Midbrain (tissue), 1 donor: Measurements from ENCODE around the gene TCERG1L.

ENCODE experiments used
- DNase-seq: peaks from one replicate; lab custom pipeline; 2025; lab: John Stamatoyannopoulos, UW

TCERG1L gene

DNA sequence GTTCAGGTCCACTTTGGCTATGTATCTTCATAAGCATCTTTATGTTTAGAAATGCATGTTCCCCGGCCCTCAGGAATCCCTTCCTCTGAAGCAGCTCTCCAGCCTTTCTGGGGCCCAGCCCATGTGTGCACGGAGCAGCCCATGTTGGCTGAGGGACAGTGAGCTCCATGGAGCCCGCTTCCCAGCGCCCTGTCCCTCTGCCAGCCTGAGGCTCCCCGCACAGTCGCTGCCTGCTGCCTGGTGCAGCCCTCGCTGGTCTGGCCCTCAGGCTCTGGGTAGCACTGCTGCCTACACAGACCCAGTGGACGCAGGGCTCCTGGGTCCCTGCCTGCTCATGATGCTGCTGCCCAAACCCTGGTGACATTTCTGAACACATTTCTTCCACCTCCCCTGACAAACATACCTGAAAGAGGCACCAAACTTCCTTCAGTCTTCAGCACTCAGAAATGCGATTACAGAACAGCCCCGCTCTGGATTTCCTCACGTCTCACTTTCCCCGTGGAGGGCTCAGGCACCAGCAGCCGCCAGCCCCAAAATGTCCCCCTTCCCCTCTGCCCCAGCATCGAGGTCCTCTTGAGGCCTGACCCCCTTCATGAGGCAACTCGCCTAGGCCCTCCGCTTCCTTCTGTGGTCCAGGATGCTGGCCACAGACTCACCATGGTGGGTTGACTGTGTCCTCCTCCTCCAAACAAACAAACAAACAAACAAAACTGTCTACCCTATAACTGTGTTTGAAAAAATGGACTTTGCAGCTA, 5.0 kb upstream of the TCERG1L start:
- no peak for DNase-seq

DNA sequence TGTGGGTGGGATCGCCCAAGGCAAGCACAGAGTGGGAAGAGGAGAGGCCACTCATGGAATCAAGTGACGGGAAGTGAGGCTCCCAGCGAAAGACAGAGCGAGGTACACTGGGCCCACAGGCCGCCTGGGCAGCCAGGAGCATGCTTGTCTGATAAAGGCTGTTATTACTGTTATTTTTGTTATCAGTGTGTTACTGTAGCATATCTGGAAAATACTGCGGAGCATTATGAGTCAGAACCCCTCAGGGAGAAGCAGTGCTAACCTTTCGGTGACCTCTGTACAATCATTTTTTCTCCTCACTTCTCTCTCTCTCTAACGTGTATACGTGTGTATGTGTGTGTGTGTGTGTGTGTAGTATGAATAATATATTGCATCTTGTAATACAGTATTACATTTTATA, 3.8 kb upstream of the TCERG1L start:
- DNase-seq: no peak

DNA sequence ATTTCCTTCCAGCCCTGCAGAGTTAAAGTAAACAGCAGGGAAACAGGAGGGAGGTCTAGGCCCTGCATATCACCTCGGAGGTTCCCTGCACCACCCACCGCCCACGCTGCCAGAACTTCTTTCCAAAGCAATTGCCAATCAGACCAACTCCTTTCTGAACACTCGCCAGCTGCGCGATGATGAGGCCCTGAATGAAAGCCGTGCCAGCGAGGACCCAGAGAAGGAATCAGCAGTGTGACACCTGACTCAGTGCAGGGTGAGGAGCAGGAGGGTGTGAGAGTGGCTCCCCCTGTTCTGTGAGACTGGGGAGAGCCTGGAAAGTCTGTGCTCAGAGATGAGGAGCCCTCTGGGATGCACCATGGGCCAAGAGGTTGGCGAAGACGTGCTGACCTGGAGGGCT, 3.3 kb upstream of the TCERG1L start:
- DNase-seq: no peak

DNA sequence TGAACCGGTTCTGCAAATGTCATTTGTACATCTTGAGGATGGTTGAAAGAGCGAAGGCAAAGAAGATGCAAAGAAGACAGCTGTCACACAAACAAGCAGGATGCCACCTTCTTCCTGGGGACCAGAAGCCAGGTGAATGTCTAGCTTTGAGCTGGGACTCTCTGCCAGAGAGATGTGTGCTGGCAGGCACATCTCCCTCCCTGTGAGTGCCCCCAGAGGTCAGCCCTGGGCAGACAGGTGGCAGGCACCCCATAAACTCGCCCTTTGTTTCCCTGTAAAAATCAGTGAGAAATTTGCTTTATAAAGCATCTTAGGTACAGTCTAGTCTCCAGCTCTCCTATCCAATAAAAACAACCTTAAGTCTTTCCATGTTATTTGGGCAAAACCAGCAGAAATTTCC, 2.6 kb upstream of the TCERG1L start:
- no peak for DNase-seq

DNA sequence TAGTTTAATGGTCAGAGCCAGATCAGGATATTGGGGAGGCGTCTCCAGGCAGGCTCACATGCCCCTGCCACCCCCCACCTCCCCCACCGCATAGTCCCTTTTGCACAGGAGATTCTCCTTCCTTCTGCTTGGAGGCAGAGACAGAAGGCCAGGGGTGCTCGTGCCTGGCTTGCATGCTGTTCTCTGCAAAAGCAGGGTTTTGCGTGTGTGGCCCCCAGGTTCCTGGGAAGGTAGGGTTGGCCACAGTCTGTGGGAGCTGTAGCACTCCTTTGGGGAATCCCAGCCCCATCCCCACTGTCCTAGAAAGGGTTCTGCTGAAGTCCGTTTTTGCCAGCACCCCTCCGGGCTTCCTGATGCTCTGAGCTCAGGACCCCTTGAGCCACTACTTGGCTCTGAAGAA, 1.9 kb upstream of the TCERG1L start:
- no peak for DNase-seq

DNA sequence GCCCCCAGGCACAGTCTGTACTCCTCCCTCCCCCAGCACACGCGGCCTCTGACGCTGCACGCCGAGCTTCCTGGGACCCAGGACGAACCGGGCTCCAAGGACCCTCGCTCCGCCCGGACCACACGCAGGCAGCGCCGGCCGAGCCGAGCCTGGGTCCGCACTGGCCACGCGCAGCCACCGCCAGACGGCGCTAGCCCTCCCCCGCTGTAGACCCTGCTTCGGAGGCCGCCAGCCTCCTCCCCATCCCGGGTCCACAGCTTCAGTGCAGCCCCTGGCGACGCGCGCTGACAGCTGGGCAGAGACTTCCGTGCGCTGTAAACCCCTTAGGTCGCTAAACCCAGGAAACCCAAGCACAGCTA, 936 bp upstream of the TCERG1L start:
- DNase-seq: no peak

DNA sequence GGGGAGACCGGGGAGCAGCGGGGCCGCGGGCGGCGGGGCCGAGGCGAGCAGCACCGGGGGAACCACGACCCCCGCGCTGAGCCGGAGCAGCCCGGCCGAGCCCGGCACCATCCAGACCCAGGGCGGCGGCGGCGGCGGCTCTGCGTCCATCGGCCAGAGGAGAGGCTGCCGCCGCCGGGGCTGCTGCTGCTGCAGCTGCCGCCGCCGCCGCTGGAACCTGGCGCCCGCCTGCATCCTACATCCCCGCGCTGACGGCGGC, 190 bp downstream of the TCERG1L start:
- no peak for DNase-seq

DNA sequence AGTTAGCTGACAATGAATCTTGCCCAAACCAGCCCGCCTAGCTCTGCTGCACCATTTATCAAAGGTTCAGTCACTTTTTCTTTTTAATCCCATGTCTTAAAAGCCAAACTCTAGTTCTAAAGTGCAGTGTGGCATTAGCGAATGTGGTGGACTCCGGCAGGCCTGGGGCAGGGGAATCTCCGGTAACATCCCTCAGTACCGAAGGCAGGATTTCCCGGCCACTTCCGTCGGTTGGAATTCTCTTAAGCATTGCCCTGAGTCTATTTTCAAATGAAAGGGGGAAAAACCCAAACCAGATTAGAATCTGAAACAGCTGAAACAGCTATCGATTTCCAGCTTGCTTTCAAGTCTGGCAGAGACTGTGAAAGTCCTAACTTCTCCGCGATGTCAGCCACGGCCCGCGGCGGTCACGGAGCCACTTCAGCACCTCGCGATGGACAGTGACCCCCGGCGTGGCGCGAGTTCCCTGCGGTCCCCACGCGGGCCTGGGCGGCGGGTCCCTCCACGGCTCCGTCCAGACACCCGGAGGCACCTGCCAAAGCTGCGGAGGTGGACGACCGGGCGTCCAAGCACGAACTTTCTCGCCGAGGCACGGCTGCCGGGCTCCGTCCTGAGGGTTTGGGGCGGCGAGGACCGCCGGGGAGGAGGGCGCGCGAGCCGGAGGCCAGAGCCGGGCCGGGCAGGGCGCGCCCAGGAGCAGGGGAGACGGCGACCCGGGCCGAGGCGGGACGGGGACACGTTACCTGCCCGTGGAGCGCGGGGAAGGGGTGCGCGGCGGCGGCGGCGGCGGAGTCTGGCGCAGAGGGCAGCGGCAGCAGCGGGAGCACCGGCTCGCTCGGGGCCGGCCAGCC, 745 bp downstream of the TCERG1L start:
- DNase-seq: no peak

DNA sequence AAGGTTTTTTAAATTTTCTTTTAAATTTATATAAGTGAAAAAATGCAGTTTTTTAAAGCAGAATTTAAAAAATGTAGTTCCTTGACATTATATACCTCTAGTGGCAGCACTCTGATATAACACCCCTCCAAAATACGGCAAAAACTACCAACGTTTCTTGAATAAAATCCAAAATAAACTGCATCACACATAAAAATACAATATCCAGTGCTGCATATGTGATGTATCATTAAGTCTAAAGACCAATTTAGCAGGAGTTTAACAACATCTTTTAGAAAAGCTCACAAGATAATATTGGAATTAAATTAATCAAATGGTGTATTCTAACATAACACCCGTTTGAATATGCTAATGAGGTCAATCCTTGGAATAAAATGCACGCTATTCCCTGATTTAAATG, 1.4 kb downstream of the TCERG1L start:
- DNase-seq: no peak

DNA sequence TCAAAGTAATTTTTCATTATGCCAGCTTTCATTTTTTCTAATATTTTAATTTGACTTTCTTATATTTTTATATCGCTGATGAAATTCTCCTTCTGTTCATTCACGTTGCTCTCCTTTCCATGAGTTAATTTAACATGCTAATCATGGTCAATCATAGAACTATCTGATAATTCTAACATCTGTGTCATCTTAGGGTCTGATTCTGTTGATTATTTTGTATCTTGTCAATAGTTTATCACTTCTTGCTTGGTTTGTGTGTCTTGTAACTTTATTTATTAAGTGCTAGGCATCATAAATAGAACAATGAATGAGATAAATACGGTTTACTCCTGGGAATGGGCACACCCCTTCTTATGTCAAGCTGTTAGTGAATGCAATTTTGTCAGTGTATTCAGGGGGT, 11.0 kb downstream of the TCERG1L start:
- DNase-seq: no peak

DNA sequence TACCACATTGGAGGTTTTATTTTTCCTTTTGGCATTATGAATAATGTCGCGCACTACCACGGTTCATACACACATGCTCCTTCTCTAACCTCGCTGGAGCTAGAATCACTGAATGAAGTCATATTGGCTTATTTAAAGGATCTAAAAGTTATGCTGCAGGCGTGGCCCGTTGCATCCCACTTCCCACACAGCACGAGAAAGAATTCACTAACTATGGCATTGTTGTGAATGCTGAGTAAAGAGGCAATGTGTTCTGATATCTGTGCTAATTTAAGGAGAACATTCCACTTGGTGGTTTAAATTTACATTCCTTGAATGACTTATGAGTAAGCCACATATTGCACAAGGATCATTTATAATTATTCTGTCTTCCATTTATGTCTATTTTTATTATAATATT, 20.7 kb downstream of the TCERG1L start:
- no peak for DNase-seq

DNA sequence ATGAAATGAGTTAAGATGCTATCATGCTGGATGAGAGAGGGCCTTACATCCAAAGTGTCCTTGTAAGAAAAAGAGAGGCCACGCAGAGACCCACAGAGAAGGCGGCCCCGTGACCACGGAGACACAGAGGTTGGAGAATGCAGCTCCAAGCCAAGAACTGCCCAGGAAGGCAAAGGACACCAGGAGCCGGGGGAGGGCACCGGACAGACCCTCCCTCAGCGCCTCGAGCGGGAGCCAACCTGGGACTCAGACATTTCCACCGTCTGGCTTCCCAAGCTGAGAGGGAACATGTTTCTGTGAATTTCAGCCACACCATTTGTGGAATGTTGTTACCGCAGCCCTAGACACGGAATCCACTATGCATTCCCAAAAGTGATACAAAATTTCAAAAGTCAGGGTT, 22.9 kb downstream of the TCERG1L start:
- no peak for DNase-seq

DNA sequence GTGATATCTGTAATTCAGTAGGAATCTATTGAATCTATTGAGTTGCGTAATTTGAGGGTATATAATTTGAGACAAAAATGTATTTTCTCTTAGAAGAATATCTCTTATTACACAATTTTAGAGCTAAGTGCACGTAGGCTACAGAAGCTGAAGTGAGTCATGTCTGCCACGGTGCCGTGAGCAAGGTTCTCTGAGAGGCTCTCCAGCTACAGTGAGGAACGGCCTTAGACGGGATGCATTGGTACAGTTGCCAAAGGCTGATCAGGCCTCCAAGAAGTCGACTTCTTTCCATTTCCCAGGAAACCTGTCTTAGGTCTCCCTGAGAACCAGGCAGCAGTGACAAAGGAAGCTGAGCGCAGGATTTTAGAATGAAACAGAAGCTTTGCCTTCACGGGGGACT, 28.6 kb downstream of the TCERG1L start:
- no peak for DNase-seq

DNA sequence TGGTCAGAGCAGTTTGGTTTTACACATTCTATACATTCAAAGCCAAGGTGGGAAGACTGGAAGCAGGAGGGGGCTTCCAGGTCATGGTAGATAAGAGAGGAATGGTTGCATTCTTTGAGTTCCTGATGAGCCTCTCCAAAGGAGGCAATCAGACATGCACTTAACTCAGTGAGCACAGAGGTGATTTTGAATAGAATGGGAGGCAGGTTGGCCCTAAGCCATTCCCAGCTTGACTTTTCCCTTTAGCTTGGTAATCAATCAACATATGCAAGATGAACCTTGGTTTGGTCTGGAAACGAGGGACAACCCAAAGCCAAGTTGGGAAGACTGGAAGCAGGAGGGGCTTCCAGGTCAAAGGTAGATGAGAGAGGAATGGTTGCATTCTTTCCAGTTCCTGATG, 31.4 kb downstream of the TCERG1L start:
- no peak for DNase-seq

DNA sequence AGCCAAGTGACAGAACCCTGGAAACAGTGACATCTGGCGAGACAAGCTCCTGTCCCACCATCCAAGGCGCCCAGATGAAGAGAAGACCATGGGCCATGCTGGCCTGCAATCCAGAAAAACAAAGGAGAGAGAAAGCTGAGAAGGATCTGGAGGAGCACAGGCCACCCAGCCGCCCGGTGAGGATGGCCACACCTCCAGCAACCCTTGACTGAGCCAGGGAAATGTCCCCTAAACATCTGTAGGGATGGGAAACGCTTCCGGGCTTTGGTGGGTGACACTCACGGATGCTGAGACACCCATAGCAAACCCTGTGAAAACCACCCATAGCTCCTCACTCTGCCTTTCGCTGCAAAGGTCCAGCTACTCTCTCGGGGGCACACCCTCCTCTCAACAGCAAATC, 32.0 kb downstream of the TCERG1L start:
- DNase-seq: no peak

DNA sequence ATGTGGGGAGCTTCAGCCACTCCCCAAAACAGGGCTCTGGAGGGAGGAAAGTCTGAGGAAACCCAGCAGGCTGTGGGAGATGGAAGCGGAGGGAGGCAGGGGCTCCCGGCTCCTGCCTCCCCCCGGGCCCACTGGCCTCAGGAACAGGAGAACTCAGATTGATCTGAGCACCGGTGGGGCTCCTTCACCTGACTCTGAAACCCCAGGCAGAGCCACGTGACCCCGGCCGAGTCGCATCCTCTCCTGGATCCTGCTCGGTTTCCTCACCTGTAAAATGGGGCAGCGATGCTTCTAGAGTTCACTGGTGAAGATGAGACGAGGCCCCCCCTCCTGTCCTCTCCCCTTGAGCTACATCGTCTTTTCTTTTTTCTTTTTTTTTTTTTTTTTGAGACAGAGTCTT, 33.6 kb downstream of the TCERG1L start:
- DNase-seq: no peak

DNA sequence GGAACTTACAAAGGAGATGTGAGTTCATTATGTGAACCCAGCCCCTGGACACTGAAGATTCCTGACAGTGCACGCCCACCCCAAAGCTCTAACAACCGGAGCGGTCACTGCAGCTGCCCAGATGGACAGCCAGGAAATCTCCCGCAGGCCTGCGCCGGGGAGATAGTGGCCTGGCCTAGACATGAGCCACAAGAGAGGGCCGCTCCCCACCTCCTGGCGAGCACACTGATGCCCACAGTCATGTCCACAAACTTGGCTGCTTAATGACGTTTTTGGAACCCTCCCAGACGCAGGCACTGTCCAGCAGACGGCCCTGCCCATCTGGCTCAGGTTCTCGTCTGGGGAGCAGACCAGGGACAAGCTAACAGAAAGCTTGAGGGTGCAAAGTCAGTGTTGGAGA, 34.2 kb downstream of the TCERG1L start:
- DNase-seq: no peak

DNA sequence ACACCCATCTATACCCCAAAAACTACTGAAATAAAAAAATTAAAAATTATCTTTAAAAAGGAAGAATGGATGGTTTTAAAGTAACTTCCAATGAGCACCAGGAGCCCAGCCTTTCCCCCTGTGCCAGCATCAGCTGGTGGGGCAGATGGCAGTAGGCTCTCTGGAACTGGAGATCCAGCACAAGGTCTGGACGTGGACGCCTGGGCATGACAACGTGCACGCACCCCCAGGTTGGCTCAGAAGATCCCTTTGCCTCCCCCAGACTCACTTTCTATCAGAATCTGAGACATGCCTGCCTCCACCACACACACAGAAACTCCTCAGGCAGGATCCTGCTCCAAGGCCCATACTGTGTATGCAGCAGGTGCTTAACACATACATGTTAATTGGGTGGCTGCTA, 35.8 kb downstream of the TCERG1L start:
- DNase-seq: no peak

DNA sequence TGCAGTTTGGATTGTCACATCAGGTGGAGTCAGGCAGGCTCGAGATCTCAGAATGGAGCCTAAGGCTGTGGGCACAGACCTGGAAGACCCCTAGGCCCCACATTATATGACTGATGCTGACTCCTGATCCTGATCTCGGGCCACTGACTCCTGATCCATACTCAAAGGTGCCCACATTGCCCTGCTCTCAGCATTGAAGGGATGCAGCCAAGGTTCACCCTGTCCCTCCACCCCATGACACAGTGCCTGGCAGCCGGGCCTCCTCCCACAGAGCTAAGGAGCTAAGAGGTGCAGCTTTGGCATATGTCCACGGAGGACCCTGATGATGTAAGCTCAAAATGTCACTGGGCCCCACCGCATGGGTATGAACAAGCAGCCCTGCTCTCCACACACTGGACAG, 36.6 kb downstream of the TCERG1L start:
- DNase-seq: no peak

DNA sequence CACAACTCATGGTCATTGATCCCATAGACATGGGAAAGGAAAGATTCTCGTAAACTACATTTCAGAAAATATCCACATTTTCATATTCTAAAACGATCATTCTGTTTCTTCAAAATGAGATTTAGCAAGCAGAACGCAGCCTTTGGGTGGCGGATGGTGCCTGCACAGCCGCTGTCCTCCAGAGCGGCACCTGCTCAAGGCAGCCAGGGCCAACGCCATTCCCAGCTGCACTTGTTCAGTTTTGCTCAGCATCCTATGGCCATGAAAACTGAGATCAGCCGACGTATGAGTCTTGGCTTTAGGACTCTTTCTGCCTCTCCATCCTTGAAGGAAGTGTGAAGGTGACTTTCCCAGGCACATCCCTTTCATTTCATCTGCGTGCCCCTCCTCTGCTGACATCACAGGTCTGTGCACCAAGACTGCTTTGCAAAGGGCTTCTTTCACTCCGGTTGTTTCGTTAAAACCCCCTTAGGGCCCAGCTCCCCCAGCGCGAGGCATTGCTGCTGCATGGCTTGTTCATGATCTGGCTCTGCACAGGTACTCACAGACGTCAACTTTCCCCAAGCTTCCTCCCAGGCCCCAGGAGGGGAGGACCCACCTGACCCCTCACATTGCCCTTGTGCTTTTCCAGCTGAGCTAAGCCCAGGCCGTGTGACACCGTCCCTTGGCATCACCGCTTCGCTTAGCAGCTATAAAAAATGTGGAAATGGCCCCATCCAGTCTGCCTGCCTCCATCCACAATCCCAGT, 37.2 kb downstream of the TCERG1L start:
- DNase-seq: no peak

DNA sequence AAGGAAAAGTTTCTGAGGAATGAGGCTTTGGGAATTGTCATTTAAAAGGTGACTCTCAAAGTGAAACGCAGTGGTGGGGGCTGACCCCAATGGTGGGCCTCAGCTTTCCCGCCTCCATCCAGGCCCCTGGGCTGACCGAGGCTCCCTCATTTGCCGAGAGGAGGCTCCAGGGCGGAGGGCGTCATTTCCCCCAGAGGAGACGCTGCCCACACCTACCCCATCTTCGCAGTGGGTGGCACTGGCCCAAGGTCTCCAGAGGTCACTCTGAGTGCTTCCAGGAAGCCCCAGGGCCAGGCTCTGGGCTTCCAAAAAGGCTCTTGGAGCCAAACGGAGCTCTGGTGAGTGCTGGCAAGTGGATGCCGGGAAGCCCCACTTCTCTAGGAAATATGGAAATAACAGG, 38.0 kb downstream of the TCERG1L start:
- no peak for DNase-seq

DNA sequence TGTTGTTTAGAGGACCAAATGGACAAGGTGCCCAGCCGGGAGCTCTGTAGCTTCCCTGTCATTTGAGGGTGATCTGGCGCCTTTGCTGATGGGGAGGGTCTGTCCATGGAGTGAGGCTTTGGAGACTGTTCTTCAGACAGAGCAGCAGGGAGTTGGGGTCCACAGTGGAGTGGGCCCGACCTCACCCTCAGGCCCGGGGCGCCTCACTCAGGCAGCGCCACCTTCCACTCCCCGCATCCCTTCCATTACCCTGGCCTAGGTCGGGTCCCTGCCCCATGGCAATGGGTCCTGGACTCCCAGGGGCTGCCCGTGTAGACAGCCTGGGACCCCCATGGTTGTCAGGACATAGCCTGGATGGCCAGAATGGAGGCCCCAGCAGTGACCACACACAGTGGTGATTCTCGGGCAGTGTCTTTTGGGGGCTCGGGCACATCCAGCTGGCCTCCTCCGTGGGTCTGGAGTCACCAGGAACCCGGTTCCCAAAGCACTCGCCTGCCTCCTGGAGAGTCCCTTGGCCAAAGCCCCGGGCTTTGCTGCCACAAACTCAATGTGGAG, 38.5 kb downstream of the TCERG1L start:
- no peak for DNase-seq

DNA sequence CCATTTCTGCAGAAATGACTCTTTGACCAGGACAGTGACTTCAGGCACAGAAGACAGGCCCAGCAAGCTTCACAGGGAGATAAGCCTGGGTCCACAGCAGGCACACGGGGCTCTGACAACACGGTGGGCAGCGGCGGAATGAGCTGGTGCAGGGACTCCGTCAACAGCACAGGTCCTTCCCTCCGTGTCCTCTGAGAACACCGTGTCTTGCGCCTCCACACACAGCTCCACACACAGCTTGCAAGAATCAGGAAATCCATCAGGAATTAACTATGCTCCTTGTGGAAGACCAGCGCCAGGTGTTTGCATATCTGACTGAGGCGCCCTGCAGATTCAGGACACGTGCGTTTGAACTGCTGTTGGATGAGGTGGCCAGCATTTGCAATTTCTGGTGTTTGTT, 39.6 kb downstream of the TCERG1L start:
- no peak for DNase-seq
